ENCODE results near the gene AP2A2.

GRCh38 chr11:926341-926916 lies 759 bp downstream of the AP2A2 start:
- TF ChIP-seq GATA2 (IDR thresholded peaks at IDR 0.05; ENCODE audit: low read depth, low read length) = peak; percentile 80
- TF ChIP-seq GATA3 (IDR thresholded peaks at IDR 0.05; ENCODE audit: low read depth, low read length) = 0 out of 2 replicates have a peak, but pooled peaks have one; percentile 22

Data from SH-SY5Y (cell line).